ENCODE measurements around the gene VAMP1. TPM values are rescaled to one million over a fixed set of nuclear protein-coding genes. Genes with fewer than 3 reads are reported as not detected.

The VAMP1 gene
- total RNA-seq, 4 donors from 2014 or later = 4.2 to 9.6 (median 6.2) TPM

- no peak for DNase-seq (ENCODE audit: low spot score)
- no peak for TF ChIP-seq CTCF (IDR thresholded peaks at IDR 0.05)
- ATAC-seq (ENCODE audit: low FRiP score) = no peak
Observed at GRCh38 chr12:6416596-6416995, 53.9 kb downstream of the VAMP1 start.

Other genes with a start within 250 kb of the VAMP1 start
- gene PLEKHG6, start 160.0 kb downstream of the VAMP1 start, total RNA-seq = 10 to 100 TPM; 10.1 to 77.1 (median 13.8) TPM
- 100 to 1,000 TPM; 279 to 689 (median 317) TPM for gene TNFRSF1A, start 128.6 kb downstream of the VAMP1 start, total RNA-seq
- 10 to 100 TPM in 3 of 4 donors, 1 to 10 TPM in 1; 1.9 to 29.0 (median 15.7) TPM for gene SCNN1A, start 95.1 kb downstream of the VAMP1 start, total RNA-seq
- 100 to 1,000 TPM in 3 of 4 donors, 10 to 100 TPM in 1; 99.9 to 171 (median 142) TPM for gene LTBR, start 86.5 kb downstream of the VAMP1 start, total RNA-seq
- under 1 TPM in 3 of 4 donors, not detected in 1; 0.50 to 0.96 (median 0.65) TPM for gene CD27, start 25.7 kb downstream of the VAMP1 start, total RNA-seq
- 10 to 100 TPM; 16.3 to 26.0 (median 18.5) TPM for gene TAPBPL, start 18.6 kb downstream of the VAMP1 start, total RNA-seq
- 100 to 1,000 TPM in 1 of 4 donors, 10 to 100 TPM in 3; 44.1 to 118 (median 67.8) TPM for gene MRPL51, start 22.6 kb upstream of the VAMP1 start, total RNA-seq
- 10 to 100 TPM; 10.6 to 36.3 (median 20.7) TPM for gene NCAPD2, start 23.4 kb upstream of the VAMP1 start, total RNA-seq
- gene GAPDH, start 63.8 kb upstream of the VAMP1 start, total RNA-seq = 1,000 to 10,000 TPM; 1,060 to 2,185 (median 1,462) TPM
- gene IFFO1, start 85.4 kb upstream of the VAMP1 start, total RNA-seq = 10 to 100 TPM; 15.5 to 50.0 (median 18.4) TPM
- 100 to 1,000 TPM in 1 of 4 donors, 10 to 100 TPM in 3; 26.2 to 153 (median 45.0) TPM for gene NOP2, start 97.6 kb upstream of the VAMP1 start, total RNA-seq
- gene CHD4, start 136.7 kb upstream of the VAMP1 start, total RNA-seq = 100 to 1,000 TPM; 171 to 213 (median 194) TPM
- gene LPAR5, start 165.3 kb upstream of the VAMP1 start, total RNA-seq = 1 to 10 TPM; 2.2 to 6.3 (median 2.4) TPM
- gene ACRBP, start 176.8 kb upstream of the VAMP1 start, total RNA-seq = 1 to 10 TPM; 1.9 to 3.8 (median 3.2) TPM
- 10 to 100 TPM in 3 of 4 donors, 1 to 10 TPM in 1; 9.7 to 48.7 (median 24.8) TPM for gene ING4, start 192.4 kb upstream of the VAMP1 start, total RNA-seq
- 10 to 100 TPM; 28.1 to 36.7 (median 34.6) TPM for gene ZNF384, start 218.7 kb upstream of the VAMP1 start, total RNA-seq
- not detected for gene PIANP, start 230.1 kb upstream of the VAMP1 start, total RNA-seq